ENCODE measurements around the gene TNPO3.
A peak's percentile ranks its signal among the peaks of the same experiment; 100 is the strongest.

TNPO3 gene

GRCh38 chr7:128904381-128905197, 150.3 kb downstream of the TNPO3 start:
- DNase-seq = peak; percentile 59

Measured in NCI-H1105 (cell line).